Stimulated activated CD4-positive, alpha-beta T cell treated with anti-CD3 and anti-CD28 coated beads, Interleukin-1b, Interleukin-23, amount 100 ng/mL, for 1 hour (primary cell): ENCODE data around the gene ARHGAP26.

Source experiments
- DNase-seq, 2 donors: peaks; one replicate each; pipeline ENCODE4 v3.0.0-alpha.2; 2020; ENCODE audit warnings: low read depth in 2 of 2

Gene ARHGAP26

GRCh38 chr5:143165049-143165880, 395.1 kb downstream of the ARHGAP26 start:
- DNase-seq: no peak

- DNase-seq: no peak
Observed at GRCh38 chr5:143166090-143166489, 395.9 kb downstream of the ARHGAP26 start.

GRCh38 chr5:143166661-143167420, 396.7 kb downstream of the ARHGAP26 start:
- DNase-seq: no peak

- no peak for DNase-seq
Observed at GRCh38 chr5:143168171-143168741, 398.1 kb downstream of the ARHGAP26 start.

GRCh38 chr5:143168921-143169810, 399.0 kb downstream of the ARHGAP26 start:
- no peak for DNase-seq

- DNase-seq: no peak
Observed at GRCh38 chr5:143170104-143170503, 399.9 kb downstream of the ARHGAP26 start.

- DNase-seq: no peak
Observed at GRCh38 chr5:143170977-143171376, 400.8 kb downstream of the ARHGAP26 start.

- no peak for DNase-seq
Observed at GRCh38 chr5:143172739-143173138, 402.6 kb downstream of the ARHGAP26 start.

- DNase-seq: no peak
Observed at GRCh38 chr5:143173139-143173889, 403.1 kb downstream of the ARHGAP26 start.

GRCh38 chr5:143174714-143175398, 404.7 kb downstream of the ARHGAP26 start:
- no peak for DNase-seq

GRCh38 chr5:143176048-143176447, 405.9 kb downstream of the ARHGAP26 start:
- DNase-seq: no peak

- no peak for DNase-seq
Observed at GRCh38 chr5:143177263-143177983, 407.2 kb downstream of the ARHGAP26 start.

GRCh38 chr5:143179126-143179740, 409.1 kb downstream of the ARHGAP26 start:
- no peak for DNase-seq

- DNase-seq: no peak
Observed at GRCh38 chr5:143180751-143181150, 410.6 kb downstream of the ARHGAP26 start.

GRCh38 chr5:143181173-143181572, 411.0 kb downstream of the ARHGAP26 start:
- DNase-seq: no peak

GRCh38 chr5:143182106-143182505, 411.9 kb downstream of the ARHGAP26 start:
- no peak for DNase-seq

- peak in 1 of 2 donors; percentile 30 for DNase-seq
Observed at GRCh38 chr5:143182901-143183820, 413.0 kb downstream of the ARHGAP26 start.

GRCh38 chr5:143183989-143184388, 413.8 kb downstream of the ARHGAP26 start:
- no peak for DNase-seq
